ENCODE results near the gene FAP. TPM values are rescaled to one million over a fixed set of nuclear protein-coding genes. Genes with fewer than 3 reads are reported as not detected.
A peak's percentile ranks its signal among the peaks of the same experiment; 100 is the strongest.

FAP gene
- total and polyA plus RNA-seq, 3 donors from 2014 or later, result 1.2 to 5.6 (median 2.6) TPM

- TF ChIP-seq CTCF (IDR thresholded peaks at IDR 0.05) (no peak), POLR2A (IDR thresholded peaks at IDR 0.05) (no peak)
- H3K27me3 ChIP-seq, result no peaks in the 10 kb centered on the region
- peak overlapping the region in 1 of 2 donors; percentile 34 for H3K4me3 ChIP-seq
- H3K4me1 ChIP-seq, result no peaks in the 10 kb centered on the region
- DNase-seq, result no peak
- 51 to 81% methylated on average over 5 to 37 of the region's 38 CpGs for WGBS, 2 donors
- H3K36me3 ChIP-seq (ENCODE audit: low read depth, missing control alignments), result no peaks in the 10 kb centered on the region
- H3K9me3 ChIP-seq, result no peaks in the 10 kb centered on the region
- H3K27ac ChIP-seq, result no peak overlapping the region
- intact Hi-C loops (cut with DNase I; ENCODE audit: low total_unique reads), result no loop called here
These were observed 8.4 kb downstream of the FAP start for GRCh38 chr2:162234620-162235462.

GRCh38 chr2:162233197-162233596 lies 10.0 kb downstream of the FAP start:
- WGBS, 2 donors, result 70 to 76% methylated on average over 1 of the region's 1 CpG
- H3K27me3 ChIP-seq, result no peaks in the 10 kb centered on the region
- intact Hi-C loops (cut with DNase I; ENCODE audit: low total_unique reads), result no loop called here
- no peak overlapping the region for H3K4me3 ChIP-seq
- no peak for TF ChIP-seq CTCF (IDR thresholded peaks at IDR 0.05)
- no peaks in the 10 kb centered on the region for H3K4me1 ChIP-seq
- DNase-seq, result no peak
- no peaks in the 10 kb centered on the region for H3K9me3 ChIP-seq
- no peak overlapping the region for H3K27ac ChIP-seq
- H3K36me3 ChIP-seq (ENCODE audit: low read depth, missing control alignments), result no peaks in the 10 kb centered on the region

GRCh38 chr2:162232671-162233070 lies 10.6 kb downstream of the FAP start:
- no peaks in the 10 kb centered on the region for H3K27me3 ChIP-seq
- intact Hi-C loops (cut with DNase I; ENCODE audit: low total_unique reads), result no loop called here

GRCh38 chr2:162232027-162232426 lies 11.2 kb downstream of the FAP start:
- no peaks in the 10 kb centered on the region for H3K9me3 ChIP-seq
- no peaks in the 10 kb centered on the region for H3K36me3 ChIP-seq (ENCODE audit: low read depth, missing control alignments)
- intact Hi-C loops (cut with DNase I; ENCODE audit: low total_unique reads), result no loop called here
- TF ChIP-seq CTCF (IDR thresholded peaks at IDR 0.05) (no peak), POLR2A (IDR thresholded peaks at IDR 0.05) (no peak)
- DNase-seq, result no peak
- WGBS, 2 donors, result 65 to 84% methylated on average over 2 of the region's 2 CpGs
- H3K27me3 ChIP-seq, result no peaks in the 10 kb centered on the region
- H3K4me3 ChIP-seq, result no peak overlapping the region
- no peak overlapping the region for H3K27ac ChIP-seq
- H3K4me1 ChIP-seq, result no peaks in the 10 kb centered on the region

More at GRCh38 chr2:162232671-162233070, 10.6 kb downstream of the FAP start:
- no peak for DNase-seq
- Histone ChIP-seq H3K36me3 (ENCODE audit: low read depth, missing control alignments) (no peaks in the 10 kb centered on the region), H3K4me3 (no peak overlapping the region), H3K4me1 (no peaks in the 10 kb centered on the region), H3K9me3 (no peaks in the 10 kb centered on the region), H3K27ac (no peak overlapping the region)
- TF ChIP-seq POLR2A (IDR thresholded peaks at IDR 0.05), result no peak
- TF ChIP-seq CTCF (IDR thresholded peaks at IDR 0.05), result no peak
- WGBS, 2 donors, result 78 to 88% methylated on average over 2 of the region's 2 CpGs

GRCh38 chr2:162230761-162231160 lies 12.5 kb downstream of the FAP start:
- no peak for DNase-seq
- H3K9me3 ChIP-seq, result no peaks in the 10 kb centered on the region
- H3K4me3 ChIP-seq, result no peak overlapping the region
- no peaks in the 10 kb centered on the region for H3K4me1 ChIP-seq
- intact Hi-C loops (cut with DNase I; ENCODE audit: low total_unique reads), result no loop called here
- H3K27me3 ChIP-seq, result no peaks in the 10 kb centered on the region
- no peak for TF ChIP-seq POLR2A (IDR thresholded peaks at IDR 0.05)
- TF ChIP-seq CTCF (IDR thresholded peaks at IDR 0.05), result no peak
- 35 to 100% methylated on average over 1 of the region's 1 CpG for WGBS, 2 donors
- no peaks in the 10 kb centered on the region for H3K36me3 ChIP-seq (ENCODE audit: low read depth, missing control alignments)
- no peak overlapping the region for H3K27ac ChIP-seq

Data from testis (tissue), 3 donors.